ENCODE results near the gene FAM107B. TPM values are rescaled to one million over a fixed set of nuclear protein-coding genes. Genes with fewer than 3 reads are reported as not detected.

Gene FAM107B
- total and polyA plus RNA-seq, 2 experiments from 2014 or later: 11.0 to 17.6 TPM

GRCh38 chr10:14717552-14717951 lies 57.1 kb downstream of the FAM107B start:
- H3K9me3 Mint-ChIP-seq: peaks cover 4% of the 10 kb centered on the region; the same call in 2 of the 3 replicates
- no peak overlapping the region for H3K4me3 Mint-ChIP-seq
- no peak for TF ChIP-seq EZH2phosphoT487 (IDR thresholded peaks at IDR 0.05; ENCODE audit: unreplicated experiment)
- TF ChIP-seq CREB1 (CRISPR knock-in tag; IDR thresholded peaks at IDR 0.05; ENCODE audit: low read depth): no peak
- TF ChIP-seq CTCF (conservative IDR thresholded peaks at IDR 0.05; ENCODE audit: low read depth in 2 of 2): no peak
- TF ChIP-seq ZNF114 (CRISPR knock-in tag; IDR thresholded peaks at IDR 0.05): no peak
- no peak for TF ChIP-seq EZH2 (IDR thresholded peaks at IDR 0.05; ENCODE audit: low read depth, unreplicated experiment)
- TF ChIP-seq JUNB (IDR thresholded peaks at IDR 0.05; ENCODE audit: unreplicated experiment): no peak
- TF ChIP-seq, protein P1, sequence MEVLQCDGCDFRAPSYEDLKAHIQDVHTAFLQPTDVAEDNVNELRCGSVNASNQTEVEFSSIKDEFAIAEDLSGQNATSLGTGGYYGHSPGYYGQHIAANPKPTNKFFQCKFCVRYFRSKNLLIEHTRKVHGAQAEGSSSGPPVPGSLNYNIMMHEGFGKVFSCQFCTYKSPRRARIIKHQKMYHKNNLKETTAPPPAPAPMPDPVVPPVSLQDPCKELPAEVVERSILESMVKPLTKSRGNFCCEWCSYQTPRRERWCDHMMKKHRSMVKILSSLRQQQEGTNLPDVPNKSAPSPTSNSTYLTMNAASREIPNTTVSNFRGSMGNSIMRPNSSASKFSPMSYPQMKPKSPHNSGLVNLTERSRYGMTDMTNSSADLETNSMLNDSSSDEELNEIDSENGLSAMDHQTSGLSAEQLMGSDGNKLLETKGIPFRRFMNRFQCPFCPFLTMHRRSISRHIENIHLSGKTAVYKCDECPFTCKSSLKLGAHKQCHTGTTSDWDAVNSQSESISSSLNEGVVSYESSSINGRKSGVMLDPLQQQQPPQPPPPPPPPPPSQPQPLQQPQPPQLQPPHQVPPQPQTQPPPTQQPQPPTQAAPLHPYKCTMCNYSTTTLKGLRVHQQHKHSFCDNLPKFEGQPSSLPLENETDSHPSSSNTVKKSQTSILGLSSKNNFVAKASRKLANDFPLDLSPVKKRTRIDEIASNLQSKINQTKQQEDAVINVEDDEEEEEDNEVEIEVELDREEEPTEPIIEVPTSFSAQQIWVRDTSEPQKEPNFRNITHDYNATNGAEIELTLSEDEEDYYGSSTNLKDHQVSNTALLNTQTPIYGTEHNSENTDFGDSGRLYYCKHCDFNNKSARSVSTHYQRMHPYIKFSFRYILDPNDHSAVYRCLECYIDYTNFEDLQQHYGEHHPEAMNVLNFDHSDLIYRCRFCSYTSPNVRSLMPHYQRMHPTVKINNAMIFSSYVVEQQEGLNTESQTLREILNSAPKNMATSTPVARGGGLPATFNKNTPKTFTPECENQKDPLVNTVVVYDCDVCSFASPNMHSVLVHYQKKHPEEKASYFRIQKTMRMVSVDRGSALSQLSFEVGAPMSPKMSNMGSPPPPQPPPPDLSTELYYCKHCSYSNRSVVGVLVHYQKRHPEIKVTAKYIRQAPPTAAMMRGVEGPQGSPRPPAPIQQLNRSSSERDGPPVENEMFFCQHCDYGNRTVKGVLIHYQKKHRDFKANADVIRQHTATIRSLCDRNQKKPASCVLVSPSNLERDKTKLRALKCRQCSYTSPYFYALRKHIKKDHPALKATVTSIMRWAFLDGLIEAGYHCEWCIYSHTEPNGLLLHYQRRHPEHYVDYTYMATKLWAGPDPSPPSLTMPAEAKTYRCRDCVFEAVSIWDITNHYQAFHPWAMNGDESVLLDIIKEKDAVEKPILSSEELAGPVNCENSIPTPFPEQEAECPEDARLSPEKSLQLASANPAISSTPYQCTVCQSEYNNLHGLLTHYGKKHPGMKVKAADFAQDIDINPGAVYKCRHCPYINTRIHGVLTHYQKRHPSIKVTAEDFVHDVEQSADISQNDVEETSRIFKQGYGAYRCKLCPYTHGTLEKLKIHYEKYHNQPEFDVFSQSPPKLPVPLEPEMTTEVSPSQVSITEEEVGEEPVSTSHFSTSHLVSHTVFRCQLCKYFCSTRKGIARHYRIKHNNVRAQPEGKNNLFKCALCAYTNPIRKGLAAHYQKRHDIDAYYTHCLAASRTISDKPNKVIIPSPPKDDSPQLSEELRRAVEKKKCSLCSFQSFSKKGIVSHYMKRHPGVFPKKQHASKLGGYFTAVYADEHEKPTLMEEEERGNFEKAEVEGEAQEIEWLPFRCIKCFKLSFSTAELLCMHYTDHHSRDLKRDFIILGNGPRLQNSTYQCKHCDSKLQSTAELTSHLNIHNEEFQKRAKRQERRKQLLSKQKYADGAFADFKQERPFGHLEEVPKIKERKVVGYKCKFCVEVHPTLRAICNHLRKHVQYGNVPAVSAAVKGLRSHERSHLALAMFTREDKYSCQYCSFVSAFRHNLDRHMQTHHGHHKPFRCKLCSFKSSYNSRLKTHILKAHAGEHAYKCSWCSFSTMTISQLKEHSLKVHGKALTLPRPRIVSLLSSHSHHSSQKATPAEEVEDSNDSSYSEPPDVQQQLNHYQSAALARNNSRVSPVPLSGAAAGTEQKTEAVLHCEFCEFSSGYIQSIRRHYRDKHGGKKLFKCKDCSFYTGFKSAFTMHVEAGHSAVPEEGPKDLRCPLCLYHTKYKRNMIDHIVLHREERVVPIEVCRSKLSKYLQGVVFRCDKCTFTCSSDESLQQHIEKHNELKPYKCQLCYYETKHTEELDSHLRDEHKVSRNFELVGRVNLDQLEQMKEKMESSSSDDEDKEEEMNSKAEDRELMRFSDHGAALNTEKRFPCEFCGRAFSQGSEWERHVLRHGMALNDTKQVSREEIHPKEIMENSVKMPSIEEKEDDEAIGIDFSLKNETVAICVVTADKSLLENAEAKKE (CRISPR knock-in tag; IDR thresholded peaks at IDR 0.05): no peak
- no peak for TF ChIP-seq POLR2AphosphoS5 (IDR thresholded peaks at IDR 0.05; ENCODE audit: low read depth)
- TF ChIP-seq, protein P2, sequence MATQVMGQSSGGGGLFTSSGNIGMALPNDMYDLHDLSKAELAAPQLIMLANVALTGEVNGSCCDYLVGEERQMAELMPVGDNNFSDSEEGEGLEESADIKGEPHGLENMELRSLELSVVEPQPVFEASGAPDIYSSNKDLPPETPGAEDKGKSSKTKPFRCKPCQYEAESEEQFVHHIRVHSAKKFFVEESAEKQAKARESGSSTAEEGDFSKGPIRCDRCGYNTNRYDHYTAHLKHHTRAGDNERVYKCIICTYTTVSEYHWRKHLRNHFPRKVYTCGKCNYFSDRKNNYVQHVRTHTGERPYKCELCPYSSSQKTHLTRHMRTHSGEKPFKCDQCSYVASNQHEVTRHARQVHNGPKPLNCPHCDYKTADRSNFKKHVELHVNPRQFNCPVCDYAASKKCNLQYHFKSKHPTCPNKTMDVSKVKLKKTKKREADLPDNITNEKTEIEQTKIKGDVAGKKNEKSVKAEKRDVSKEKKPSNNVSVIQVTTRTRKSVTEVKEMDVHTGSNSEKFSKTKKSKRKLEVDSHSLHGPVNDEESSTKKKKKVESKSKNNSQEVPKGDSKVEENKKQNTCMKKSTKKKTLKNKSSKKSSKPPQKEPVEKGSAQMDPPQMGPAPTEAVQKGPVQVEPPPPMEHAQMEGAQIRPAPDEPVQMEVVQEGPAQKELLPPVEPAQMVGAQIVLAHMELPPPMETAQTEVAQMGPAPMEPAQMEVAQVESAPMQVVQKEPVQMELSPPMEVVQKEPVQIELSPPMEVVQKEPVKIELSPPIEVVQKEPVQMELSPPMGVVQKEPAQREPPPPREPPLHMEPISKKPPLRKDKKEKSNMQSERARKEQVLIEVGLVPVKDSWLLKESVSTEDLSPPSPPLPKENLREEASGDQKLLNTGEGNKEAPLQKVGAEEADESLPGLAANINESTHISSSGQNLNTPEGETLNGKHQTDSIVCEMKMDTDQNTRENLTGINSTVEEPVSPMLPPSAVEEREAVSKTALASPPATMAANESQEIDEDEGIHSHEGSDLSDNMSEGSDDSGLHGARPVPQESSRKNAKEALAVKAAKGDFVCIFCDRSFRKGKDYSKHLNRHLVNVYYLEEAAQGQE (IDR thresholded peaks at IDR 0.05; ENCODE audit: unreplicated experiment): no peak
- TF ChIP-seq ZNF331 (CRISPR knock-in tag; IDR thresholded peaks at IDR 0.05; ENCODE audit: low read depth): no peak
- no peak for TF ChIP-seq STAT1 (IDR thresholded peaks at IDR 0.05; ENCODE audit: unreplicated experiment)
- no peak for TF ChIP-seq NANOG (IDR thresholded peaks at IDR 0.05; ENCODE audit: borderline replicate concordance)
- TF ChIP-seq, protein P3, sequence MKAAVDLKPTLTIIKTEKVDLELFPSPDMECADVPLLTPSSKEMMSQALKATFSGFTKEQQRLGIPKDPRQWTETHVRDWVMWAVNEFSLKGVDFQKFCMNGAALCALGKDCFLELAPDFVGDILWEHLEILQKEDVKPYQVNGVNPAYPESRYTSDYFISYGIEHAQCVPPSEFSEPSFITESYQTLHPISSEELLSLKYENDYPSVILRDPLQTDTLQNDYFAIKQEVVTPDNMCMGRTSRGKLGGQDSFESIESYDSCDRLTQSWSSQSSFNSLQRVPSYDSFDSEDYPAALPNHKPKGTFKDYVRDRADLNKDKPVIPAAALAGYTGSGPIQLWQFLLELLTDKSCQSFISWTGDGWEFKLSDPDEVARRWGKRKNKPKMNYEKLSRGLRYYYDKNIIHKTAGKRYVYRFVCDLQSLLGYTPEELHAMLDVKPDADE (IDR thresholded peaks at IDR 0.05): no peak
- no peaks in the 10 kb centered on the region for H4K20me1 ChIP-seq (replicated peaks; ENCODE audit: insufficient read depth)
- no peaks in the 10 kb centered on the region for H3K4me1 ChIP-seq (ENCODE audit: insufficient read depth)
- H3K4me3 ChIP-seq: no peak overlapping the region
- no peaks in the 10 kb centered on the region for H3F3A ChIP-seq (replicated peaks; ENCODE audit: low read depth)
- no peaks in the 10 kb centered on the region for H3K36me3 Mint-ChIP-seq (ENCODE audit: low read depth)
- H3K36me3 ChIP-seq (ENCODE audit: insufficient read depth): no peaks in the 10 kb centered on the region
- H2AFZ ChIP-seq: no peak overlapping the region
- no peak overlapping the region for H3K4me2 ChIP-seq
- no peak overlapping the region for H3K27ac ChIP-seq (ENCODE audit: low read depth)
- ATAC-seq (no peak), DNase-seq (ENCODE audit: low spot score) (no peak)
- H3K27ac Mint-ChIP-seq: no peak overlapping the region
- no peaks in the 10 kb centered on the region for H3K9me2 ChIP-seq (ENCODE audit: insufficient read depth)
- H3K4me1 Mint-ChIP-seq: no peaks in the 10 kb centered on the region
- H3K27me3 Mint-ChIP-seq (ENCODE audit: insufficient read depth, low read depth, poor library complexity): peaks cover 4% of the 10 kb centered on the region
- H3K79me2 ChIP-seq (replicated peaks; ENCODE audit: insufficient read depth): no peaks in the 10 kb centered on the region
- H3K27me3 ChIP-seq (ENCODE audit: insufficient read depth): no peaks in the 10 kb centered on the region

Data from GM23338 (cell line).